Stimulated activated naive CD4-positive, alpha-beta T cell (primary cell): ENCODE results near the gene BCKDHB.

Experiments used
- DNase-seq, 6 experiments: peaks; one replicate each; lab custom pipeline; 2025; lab: John Stamatoyannopoulos, UW

BCKDHB gene

GRCh38 chr6:80151635-80152034 lies 45.2 kb downstream of the BCKDHB start:
- DNase-seq = no peak

GRCh38 chr6:80154160-80154559 lies 47.7 kb downstream of the BCKDHB start:
- DNase-seq = no peak

- no peak for DNase-seq
Measured at GRCh38 chr6:80156221-80156620, 49.8 kb downstream of the BCKDHB start.

- no peak for DNase-seq
Measured at GRCh38 chr6:80158478-80158989, 52.1 kb downstream of the BCKDHB start.

- DNase-seq = no peak
Measured at GRCh38 chr6:80161434-80161833, 55.0 kb downstream of the BCKDHB start.

GRCh38 chr6:80163754-80164187 lies 57.3 kb downstream of the BCKDHB start:
- peak in 3 of 6 experiments; percentile 8 to 28 (median 11) for DNase-seq

GRCh38 chr6:80165143-80165542 lies 58.7 kb downstream of the BCKDHB start:
- DNase-seq = no peak

GRCh38 chr6:80165819-80166218 lies 59.3 kb downstream of the BCKDHB start:
- no peak for DNase-seq

GRCh38 chr6:80170433-80170832 lies 64.0 kb downstream of the BCKDHB start:
- no peak for DNase-seq

GRCh38 chr6:80173411-80173810 lies 66.9 kb downstream of the BCKDHB start:
- no peak for DNase-seq

GRCh38 chr6:80174900-80175572 lies 68.6 kb downstream of the BCKDHB start:
- DNase-seq = no peak

- no peak for DNase-seq
Measured at GRCh38 chr6:80179695-80180094, 73.2 kb downstream of the BCKDHB start.

GRCh38 chr6:80181352-80182081 lies 75.0 kb downstream of the BCKDHB start:
- DNase-seq = no peak

- no peak for DNase-seq
Measured at GRCh38 chr6:80182308-80182707, 75.8 kb downstream of the BCKDHB start.

- no peak for DNase-seq
Measured at GRCh38 chr6:80183019-80183795, 76.7 kb downstream of the BCKDHB start.

- no peak for DNase-seq
Measured at GRCh38 chr6:80185492-80185891, 79.0 kb downstream of the BCKDHB start.

GRCh38 chr6:80186082-80186481 lies 79.6 kb downstream of the BCKDHB start:
- DNase-seq = no peak

- DNase-seq = no peak
Measured at GRCh38 chr6:80196906-80197305, 90.4 kb downstream of the BCKDHB start.

- DNase-seq = no peak
Measured at GRCh38 chr6:80197474-80197873, 91.0 kb downstream of the BCKDHB start.

GRCh38 chr6:80197986-80198385 lies 91.5 kb downstream of the BCKDHB start:
- no peak for DNase-seq

GRCh38 chr6:80203283-80203682 lies 96.8 kb downstream of the BCKDHB start:
- no peak for DNase-seq

GRCh38 chr6:80205404-80205803 lies 98.9 kb downstream of the BCKDHB start:
- DNase-seq = no peak

GRCh38 chr6:80206758-80207157 lies 100.3 kb downstream of the BCKDHB start:
- no peak for DNase-seq
